ENCODE data around the gene ABCB10.
A peak's percentile ranks its signal among the peaks of the same experiment; 100 is the strongest.
"Not testable (repeated sequence)": the region's sequence is repeated elsewhere in the genome, so short reads cannot be mapped to it uniquely, and the experiment has no call there.

ABCB10 gene

GRCh38 chr1:229536982-229537381, 21.5 kb downstream of the ABCB10 start:
- Histone ChIP-seq H3K27ac (ENCODE audit: low read depth, low read length) (no peak overlapping the region), H3K4me1 (ENCODE audit: control insufficient read depth, insufficient read depth, low read length, unreplicated experiment) (no peaks in the 10 kb centered on the region), H3K36me3 (ENCODE audit: insufficient read depth, low read length) (peaks cover 15% of the 10 kb centered on the region), H3K79me2 (ENCODE audit: control insufficient read depth, insufficient read depth, low read length, unreplicated experiment) (no peaks in the 10 kb centered on the region), H3K27me3 (ENCODE audit: insufficient read depth, low read length) (no peaks in the 10 kb centered on the region), H2AFZ (ENCODE audit: low read length, unreplicated experiment) (no peak overlapping the region), H3K4me3 (ENCODE audit: low read depth, low read length) (no peak overlapping the region)

GRCh38 chr1:229535230-229535629, 23.3 kb downstream of the ABCB10 start:
- H3K4me3 ChIP-seq (ENCODE audit: low read depth, low read length) = no peak overlapping the region
- no peaks in the 10 kb centered on the region for H3K4me1 ChIP-seq (ENCODE audit: control insufficient read depth, insufficient read depth, low read length, unreplicated experiment)
- no peaks in the 10 kb centered on the region for H3K79me2 ChIP-seq (ENCODE audit: control insufficient read depth, insufficient read depth, low read length, unreplicated experiment)
- no peak overlapping the region for H2AFZ ChIP-seq (ENCODE audit: low read length, unreplicated experiment)
- H3K27ac ChIP-seq (ENCODE audit: low read depth, low read length) = no peak overlapping the region
- peaks cover 15% of the 10 kb centered on the region for H3K36me3 ChIP-seq (ENCODE audit: insufficient read depth, low read length)
- no peaks in the 10 kb centered on the region for H3K27me3 ChIP-seq (ENCODE audit: insufficient read depth, low read length)

GRCh38 chr1:229531326-229531725, 27.2 kb downstream of the ABCB10 start:
- Histone ChIP-seq H3K27me3 (ENCODE audit: insufficient read depth, low read length) (no peaks in the 10 kb centered on the region), H3K36me3 (ENCODE audit: insufficient read depth, low read length) (peaks cover 5% of the 10 kb centered on the region; the same call in 1 of the 2 replicates)

GRCh38 chr1:229529639-229530038, 28.9 kb downstream of the ABCB10 start:
- Histone ChIP-seq H3K4me1 (ENCODE audit: control insufficient read depth, insufficient read depth, low read length, unreplicated experiment) (no peaks in the 10 kb centered on the region), H3K79me2 (ENCODE audit: control insufficient read depth, insufficient read depth, low read length, unreplicated experiment) (no peaks in the 10 kb centered on the region), H3K27ac (ENCODE audit: low read depth, low read length) (no peak overlapping the region), H2AFZ (ENCODE audit: low read length, unreplicated experiment) (no peak overlapping the region), H3K27me3 (ENCODE audit: insufficient read depth, low read length) (no peaks in the 10 kb centered on the region), H3K4me3 (ENCODE audit: low read depth, low read length) (no peak overlapping the region), H3K36me3 (ENCODE audit: insufficient read depth, low read length) (peaks cover 2% of the 10 kb centered on the region; the same call in 1 of the 2 replicates)

More at GRCh38 chr1:229531326-229531725, 27.2 kb downstream of the ABCB10 start:
- Histone ChIP-seq H2AFZ (ENCODE audit: low read length, unreplicated experiment) (no peak overlapping the region), H3K4me1 (ENCODE audit: control insufficient read depth, insufficient read depth, low read length, unreplicated experiment) (no peaks in the 10 kb centered on the region), H3K4me3 (ENCODE audit: low read depth, low read length) (no peak overlapping the region), H3K27ac (ENCODE audit: low read depth, low read length) (no peak overlapping the region), H3K79me2 (ENCODE audit: control insufficient read depth, insufficient read depth, low read length, unreplicated experiment) (no peaks in the 10 kb centered on the region)

- Histone ChIP-seq H3K36me3 (ENCODE audit: insufficient read depth, low read length) (peaks cover 2% of the 10 kb centered on the region; the same call in 1 of the 2 replicates), H2AFZ (ENCODE audit: low read length, unreplicated experiment) (no peak overlapping the region)
Observed at GRCh38 chr1:229526695-229527094, 31.8 kb downstream of the ABCB10 start.

GRCh38 chr1:229523052-229523451, 35.5 kb downstream of the ABCB10 start:
- H3K27ac ChIP-seq (ENCODE audit: low read depth, low read length) = no peak overlapping the region
- no peaks in the 10 kb centered on the region for H3K4me1 ChIP-seq (ENCODE audit: control insufficient read depth, insufficient read depth, low read length, unreplicated experiment)
- H3K27me3 ChIP-seq (ENCODE audit: insufficient read depth, low read length) = no peaks in the 10 kb centered on the region
- no peak overlapping the region for H2AFZ ChIP-seq (ENCODE audit: low read length, unreplicated experiment)
- H3K79me2 ChIP-seq (ENCODE audit: control insufficient read depth, insufficient read depth, low read length, unreplicated experiment) = no peaks in the 10 kb centered on the region
- H3K4me3 ChIP-seq (ENCODE audit: low read depth, low read length) = no peak overlapping the region
- H3K36me3 ChIP-seq (ENCODE audit: insufficient read depth, low read length) = no peaks in the 10 kb centered on the region

More at GRCh38 chr1:229526695-229527094, 31.8 kb downstream of the ABCB10 start:
- H3K27ac ChIP-seq (ENCODE audit: low read depth, low read length) = no peak overlapping the region
- H3K4me3 ChIP-seq (ENCODE audit: low read depth, low read length) = no peak overlapping the region
- no peaks in the 10 kb centered on the region for H3K4me1 ChIP-seq (ENCODE audit: control insufficient read depth, insufficient read depth, low read length, unreplicated experiment)
- no peaks in the 10 kb centered on the region for H3K27me3 ChIP-seq (ENCODE audit: insufficient read depth, low read length)
- H3K79me2 ChIP-seq (ENCODE audit: control insufficient read depth, insufficient read depth, low read length, unreplicated experiment) = no peaks in the 10 kb centered on the region

- Histone ChIP-seq H3K36me3 (ENCODE audit: insufficient read depth, low read length) (no peaks in the 10 kb centered on the region), H3K4me3 (ENCODE audit: low read depth, low read length) (no peak overlapping the region), H3K4me1 (ENCODE audit: control insufficient read depth, insufficient read depth, low read length, unreplicated experiment) (peaks cover 4% of the 10 kb centered on the region), H3K79me2 (ENCODE audit: control insufficient read depth, insufficient read depth, low read length, unreplicated experiment) (no peaks in the 10 kb centered on the region), H3K27ac (ENCODE audit: low read depth, low read length) (no peak overlapping the region), H2AFZ (ENCODE audit: low read length, unreplicated experiment) (no peak overlapping the region), H3K27me3 (ENCODE audit: insufficient read depth, low read length) (no peaks in the 10 kb centered on the region)
Observed at GRCh38 chr1:229514578-229515275, 43.8 kb downstream of the ABCB10 start.

GRCh38 chr1:229511625-229512024, 46.9 kb downstream of the ABCB10 start:
- H3K27ac ChIP-seq (ENCODE audit: low read depth, low read length) = not testable (repeated sequence)
- H3K79me2 ChIP-seq (ENCODE audit: control insufficient read depth, insufficient read depth, low read length, unreplicated experiment) = peaks cover 12% of the 10 kb centered on the region

GRCh38 chr1:229511201-229511600, 47.3 kb downstream of the ABCB10 start:
- H3K4me3 ChIP-seq (ENCODE audit: low read depth, low read length); H3K36me3 ChIP-seq (ENCODE audit: insufficient read depth, low read length); H3K27me3 ChIP-seq (ENCODE audit: insufficient read depth, low read length); H3K27ac ChIP-seq (ENCODE audit: low read depth, low read length); H2AFZ ChIP-seq (ENCODE audit: low read length, unreplicated experiment): not testable (repeated sequence)
- Histone ChIP-seq H3K79me2 (ENCODE audit: control insufficient read depth, insufficient read depth, low read length, unreplicated experiment) (peaks cover 17% of the 10 kb centered on the region), H3K4me1 (ENCODE audit: control insufficient read depth, insufficient read depth, low read length, unreplicated experiment) (peaks cover 21% of the 10 kb centered on the region)

More at GRCh38 chr1:229511625-229512024, 46.9 kb downstream of the ABCB10 start:
- H3K36me3 ChIP-seq (ENCODE audit: insufficient read depth, low read length); H3K27me3 ChIP-seq (ENCODE audit: insufficient read depth, low read length); H3K4me3 ChIP-seq (ENCODE audit: low read depth, low read length); H2AFZ ChIP-seq (ENCODE audit: low read length, unreplicated experiment): not testable (repeated sequence)
- H3K4me1 ChIP-seq (ENCODE audit: control insufficient read depth, insufficient read depth, low read length, unreplicated experiment) = peaks cover 21% of the 10 kb centered on the region

- peaks cover 21% of the 10 kb centered on the region for H3K4me1 ChIP-seq (ENCODE audit: control insufficient read depth, insufficient read depth, low read length, unreplicated experiment)
- no peak overlapping the region for H3K27ac ChIP-seq (ENCODE audit: low read depth, low read length)
- H2AFZ ChIP-seq (ENCODE audit: low read length, unreplicated experiment) = no peak overlapping the region
- no peaks in the 10 kb centered on the region for H3K27me3 ChIP-seq (ENCODE audit: insufficient read depth, low read length)
- no peak overlapping the region for H3K4me3 ChIP-seq (ENCODE audit: low read depth, low read length)
- H3K79me2 ChIP-seq (ENCODE audit: control insufficient read depth, insufficient read depth, low read length, unreplicated experiment) = peaks cover 22% of the 10 kb centered on the region
- H3K36me3 ChIP-seq (ENCODE audit: insufficient read depth, low read length) = peaks cover 2% of the 10 kb centered on the region; the same call in 1 of the 2 replicates
Observed at GRCh38 chr1:229509576-229509975, 48.9 kb downstream of the ABCB10 start.

- H3K4me3 ChIP-seq (ENCODE audit: low read depth, low read length) = peak overlapping the region; percentile 98
- peak overlapping the region; percentile 84 for H3K27ac ChIP-seq (ENCODE audit: low read depth, low read length)
- peaks cover 6% of the 10 kb centered on the region; the same call in 1 of the 2 replicates for H3K36me3 ChIP-seq (ENCODE audit: insufficient read depth, low read length)
- peak overlapping the region; percentile 94 for H2AFZ ChIP-seq (ENCODE audit: low read length, unreplicated experiment)
- peaks cover 22% of the 10 kb centered on the region for H3K79me2 ChIP-seq (ENCODE audit: control insufficient read depth, insufficient read depth, low read length, unreplicated experiment)
- peaks cover 21% of the 10 kb centered on the region for H3K4me1 ChIP-seq (ENCODE audit: control insufficient read depth, insufficient read depth, low read length, unreplicated experiment)
- H3K27me3 ChIP-seq (ENCODE audit: insufficient read depth, low read length) = no peaks in the 10 kb centered on the region
Observed at GRCh38 chr1:229508823-229509337, 49.6 kb downstream of the ABCB10 start.

Data from ACC112 (cell line).